ENCODE data around the gene MPL.
A peak's percentile ranks its signal among the peaks of the same experiment; 100 is the strongest.

Gene MPL

DNA sequence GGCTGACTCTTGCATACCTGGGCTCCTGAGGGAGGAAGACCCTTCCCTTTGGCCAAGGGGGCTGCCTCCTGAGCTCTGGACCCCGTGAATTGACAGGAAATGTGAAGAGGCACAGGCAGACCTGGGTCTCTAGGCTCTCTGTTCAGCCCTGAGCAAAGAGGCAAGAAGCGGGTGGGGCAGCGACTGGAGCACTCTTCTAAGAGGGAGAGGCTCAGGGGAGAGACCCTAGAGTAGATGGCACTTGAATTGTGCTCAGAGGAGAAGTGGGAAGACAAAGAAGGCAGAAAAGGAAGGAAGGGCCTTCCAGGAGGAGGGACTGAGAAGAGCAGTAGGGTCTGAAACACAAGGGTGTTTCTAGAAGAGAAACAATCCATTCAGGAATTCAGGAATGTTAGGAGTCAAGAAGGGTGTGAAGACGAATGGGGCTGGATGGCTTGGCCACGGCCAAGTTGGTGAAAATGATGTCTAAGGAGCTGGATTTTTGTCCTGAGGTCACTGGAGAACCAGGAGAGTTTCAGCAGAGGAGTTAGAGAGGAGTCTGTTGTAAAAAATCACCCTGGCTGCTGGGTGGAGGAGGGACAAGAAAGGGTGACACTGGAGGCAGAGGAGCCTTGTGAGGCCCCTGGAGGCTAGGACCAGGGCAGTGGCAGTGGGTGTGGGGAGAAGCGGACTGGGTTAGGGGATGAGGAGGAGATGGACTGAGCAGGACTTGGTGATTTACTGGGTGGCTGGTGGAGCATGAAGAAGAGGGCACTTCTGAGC is 31.5 kb upstream of the MPL start:
- CTCF ChIA-PET, result interaction anchor here (0.6 kb wide), 1 partner anchor 12 kb away, joined by 3 read pairs; no protein-coding TSS in a partner anchor
- POLR2A ChIA-PET (ENCODE audit: low non-redundant PET), result no interaction called here
- TF ChIP-seq, protein P1, sequence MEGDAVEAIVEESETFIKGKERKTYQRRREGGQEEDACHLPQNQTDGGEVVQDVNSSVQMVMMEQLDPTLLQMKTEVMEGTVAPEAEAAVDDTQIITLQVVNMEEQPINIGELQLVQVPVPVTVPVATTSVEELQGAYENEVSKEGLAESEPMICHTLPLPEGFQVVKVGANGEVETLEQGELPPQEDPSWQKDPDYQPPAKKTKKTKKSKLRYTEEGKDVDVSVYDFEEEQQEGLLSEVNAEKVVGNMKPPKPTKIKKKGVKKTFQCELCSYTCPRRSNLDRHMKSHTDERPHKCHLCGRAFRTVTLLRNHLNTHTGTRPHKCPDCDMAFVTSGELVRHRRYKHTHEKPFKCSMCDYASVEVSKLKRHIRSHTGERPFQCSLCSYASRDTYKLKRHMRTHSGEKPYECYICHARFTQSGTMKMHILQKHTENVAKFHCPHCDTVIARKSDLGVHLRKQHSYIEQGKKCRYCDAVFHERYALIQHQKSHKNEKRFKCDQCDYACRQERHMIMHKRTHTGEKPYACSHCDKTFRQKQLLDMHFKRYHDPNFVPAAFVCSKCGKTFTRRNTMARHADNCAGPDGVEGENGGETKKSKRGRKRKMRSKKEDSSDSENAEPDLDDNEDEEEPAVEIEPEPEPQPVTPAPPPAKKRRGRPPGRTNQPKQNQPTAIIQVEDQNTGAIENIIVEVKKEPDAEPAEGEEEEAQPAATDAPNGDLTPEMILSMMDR (conservative IDR thresholded peaks at IDR 0.05; ENCODE audit: low read depth), result no peak
- H3K27ac ChIP-seq, result no peak overlapping the region
- DNase-seq (ENCODE audit: low spot score), result no peak

DNA sequence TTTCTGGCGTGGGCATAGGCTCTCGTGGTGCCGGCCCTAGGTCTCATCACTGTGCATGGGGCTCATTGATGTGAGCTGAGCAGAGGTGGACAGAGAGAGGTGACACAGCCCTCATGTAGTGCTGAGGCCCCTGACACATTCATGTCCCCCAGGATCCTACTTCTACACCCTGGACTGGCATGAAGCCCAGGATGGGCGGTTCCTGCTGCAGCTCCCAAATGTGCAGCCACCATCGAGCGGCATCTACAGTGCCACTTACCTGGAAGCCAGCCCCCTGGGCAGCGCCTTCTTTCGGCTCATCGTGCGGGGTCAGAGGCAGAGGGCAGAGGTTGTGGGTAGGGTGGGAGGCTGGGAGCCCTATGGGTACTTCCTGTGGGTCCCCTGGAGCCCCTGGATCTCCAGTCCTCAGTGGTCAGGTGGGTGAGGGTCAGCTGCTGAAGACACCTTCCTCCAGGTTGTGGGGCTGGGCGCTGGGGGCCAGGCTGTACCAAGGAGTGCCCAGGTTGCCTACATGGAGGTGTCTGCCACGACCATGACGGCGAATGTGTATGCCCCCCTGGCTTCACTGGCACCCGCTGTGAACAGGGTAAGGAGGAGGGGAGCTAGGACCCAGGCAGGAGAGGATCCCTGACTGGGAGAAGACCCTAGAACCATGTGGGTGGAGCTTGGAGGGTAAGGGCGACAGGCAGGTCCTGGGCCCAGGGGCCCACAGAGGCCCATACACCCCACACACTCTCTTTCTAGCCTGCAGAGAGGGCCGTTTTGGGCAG is 30.7 kb upstream of the MPL start:
- CTCF ChIA-PET, result interaction anchor here (0.6 to 1.2 kb wide), 2 partner anchors 11 to 21 kb away, joined by 3 read pairs; no protein-coding TSS in a partner anchor
- TF ChIP-seq, protein P1 (conservative IDR thresholded peaks at IDR 0.05; ENCODE audit: low read depth), result no peak
- H3K27ac ChIP-seq, result no peak overlapping the region
- POLR2A ChIA-PET (ENCODE audit: low non-redundant PET), result no interaction called here
- DNase-seq (ENCODE audit: low spot score), result no peak

DNA sequence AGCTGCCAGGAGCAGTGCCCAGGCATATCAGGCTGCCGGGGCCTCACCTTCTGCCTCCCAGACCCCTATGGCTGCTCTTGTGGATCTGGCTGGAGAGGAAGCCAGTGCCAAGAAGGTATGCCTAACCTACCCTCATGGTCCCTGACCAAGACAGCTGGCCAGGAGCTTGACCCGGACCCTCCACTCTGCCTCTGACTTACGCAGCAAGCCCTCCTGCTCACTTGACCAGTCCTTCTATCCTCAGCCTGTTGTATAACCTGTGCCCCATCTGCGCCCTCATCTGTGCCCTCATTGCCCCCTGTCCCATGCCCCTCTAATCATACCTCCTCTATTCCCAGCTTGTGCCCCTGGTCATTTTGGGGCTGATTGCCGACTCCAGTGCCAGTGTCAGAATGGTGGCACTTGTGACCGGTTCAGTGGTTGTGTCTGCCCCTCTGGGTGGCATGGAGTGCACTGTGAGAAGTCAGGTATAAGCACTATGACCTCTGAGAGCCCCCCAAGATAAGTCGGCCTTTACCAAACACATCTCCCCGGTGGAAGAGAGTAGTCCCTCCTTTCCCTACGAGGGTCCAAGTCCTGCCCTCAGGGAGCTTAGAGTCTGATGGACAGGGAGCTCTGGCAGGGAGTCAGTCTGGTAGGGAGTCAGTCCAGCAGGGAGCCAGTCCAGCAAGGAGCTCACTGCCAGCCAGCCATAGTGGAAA is 30.0 kb upstream of the MPL start:
- TF ChIP-seq, protein P1 (conservative IDR thresholded peaks at IDR 0.05; ENCODE audit: low read depth), result no peak
- ChIA-PET POLR2A (ENCODE audit: low non-redundant PET) (no interaction called here), CTCF (interaction anchor here (0.5 to 1.2 kb wide), 3 partner anchors 22 to 264 kb away, joined by 3 to 4 read pairs (median 3); no protein-coding TSS in a partner anchor)
- no peak overlapping the region for H3K27ac ChIP-seq
- no peak for DNase-seq (ENCODE audit: low spot score)

DNA sequence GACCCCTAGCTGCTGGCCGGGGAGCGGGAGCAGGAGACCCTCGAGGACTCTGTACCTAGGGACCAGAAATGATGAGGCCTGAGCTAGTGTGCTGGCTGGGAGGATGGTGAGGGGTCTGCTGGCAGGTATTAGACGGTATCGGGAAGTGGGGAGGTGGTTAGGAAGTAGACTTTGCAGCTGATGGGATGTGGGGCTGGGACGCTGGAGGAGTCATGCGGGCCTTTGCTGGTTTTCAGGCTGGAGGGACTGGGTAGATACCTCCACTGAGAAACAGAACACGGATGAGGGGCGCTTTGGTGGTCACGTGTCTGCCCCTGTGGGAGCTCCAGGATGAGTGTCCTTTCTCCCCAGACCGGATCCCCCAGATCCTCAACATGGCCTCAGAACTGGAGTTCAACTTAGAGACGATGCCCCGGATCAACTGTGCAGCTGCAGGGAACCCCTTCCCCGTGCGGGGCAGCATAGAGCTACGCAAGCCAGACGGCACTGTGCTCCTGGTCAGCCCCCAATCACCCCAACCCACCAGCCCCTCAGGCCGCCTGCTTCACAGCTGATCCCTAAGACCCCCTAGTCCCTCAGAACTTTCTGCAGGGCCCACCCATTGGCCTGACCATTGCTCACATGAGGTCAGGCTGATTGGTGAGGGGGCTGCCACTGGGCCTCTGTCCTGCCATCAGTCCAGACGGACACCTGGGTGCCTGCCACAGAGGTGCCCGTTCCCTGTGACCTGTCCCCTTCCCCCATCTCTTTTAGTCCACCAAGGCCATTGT is 28.8 kb upstream of the MPL start:
- POLR2A ChIA-PET (ENCODE audit: low non-redundant PET), result no interaction called here
- TF ChIP-seq, protein P1 (conservative IDR thresholded peaks at IDR 0.05; ENCODE audit: low read depth), result no peak
- CTCF ChIA-PET, result interaction anchor here (0.6 kb wide), 1 partner anchor 262 kb away, joined by 4 read pairs; no protein-coding TSS in a partner anchor

DNA sequence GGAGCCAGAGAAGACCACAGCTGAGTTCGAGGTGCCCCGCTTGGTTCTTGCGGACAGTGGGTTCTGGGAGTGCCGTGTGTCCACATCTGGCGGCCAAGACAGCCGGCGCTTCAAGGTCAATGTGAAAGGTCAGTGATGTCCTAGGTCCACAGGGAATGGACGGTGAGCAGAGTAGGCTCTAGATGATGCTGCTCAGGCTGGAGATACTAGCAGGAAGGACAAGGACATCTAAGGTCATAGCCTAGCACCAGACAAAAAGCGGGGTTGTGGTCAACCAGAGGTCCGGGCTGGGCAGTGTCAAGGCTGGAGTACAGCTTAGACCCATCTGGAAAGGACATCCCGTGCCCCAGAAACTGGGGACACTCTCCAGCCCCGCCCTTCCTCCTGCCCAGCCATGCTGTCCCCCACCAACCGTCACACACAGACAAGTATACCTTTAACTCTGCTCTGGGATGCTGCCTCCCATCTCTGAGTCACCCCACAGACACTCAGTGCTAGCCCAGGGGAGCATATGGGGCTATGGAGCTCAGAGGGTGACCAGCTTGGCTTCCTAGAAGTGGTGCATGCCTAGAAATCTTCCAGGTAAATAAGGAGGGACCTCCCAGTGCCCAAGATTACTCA is 28.1 kb upstream of the MPL start:
- TF ChIP-seq, protein P1 (conservative IDR thresholded peaks at IDR 0.05; ENCODE audit: low read depth), result no peak
- no peak overlapping the region for H3K27ac ChIP-seq
- POLR2A ChIA-PET (ENCODE audit: low non-redundant PET), result no interaction called here
- CTCF ChIA-PET, result no interaction called here
- DNase-seq (ENCODE audit: low spot score), result peak; percentile 23

More for the DNA sequence above, 28.8 kb upstream of the MPL start:
- DNase-seq (ENCODE audit: low spot score), result no peak
- no peak overlapping the region for H3K27ac ChIP-seq
